SK-N-SH (cell line): ENCODE measurements around the gene DCLK1.

Experiments
- CTCF ChIP-seq: fragments of 200-600 bp; sonication (generic); IDR thresholded peaks from 2 replicates; pipeline ENCODE4 v1.6.1; 2017; ENCODE audit warnings: antibody characterized with exemption, mild to moderate bottlenecking, moderate library complexity
- GABPA ChIP-seq: IDR thresholded peaks from 2 replicates; pipeline ENCODE4 v1.4.0; 2012; ENCODE audit warnings: low read depth, mild to moderate bottlenecking
- GATA2 ChIP-seq: sonication (generic); formaldehyde crosslinking; IDR thresholded peaks from 2 replicates; pipeline ENCODE4 v1.5.0; 2020; ENCODE audit warnings: mild to moderate bottlenecking, missing genetic modification reagents
- JUND ChIP-seq: IDR thresholded peaks from 2 replicates; pipeline ENCODE4 v1.4.0; 2012
- MAX ChIP-seq: IDR thresholded peaks from 2 replicates; pipeline ENCODE4 v1.4.0; 2012; ENCODE audit warnings: low read depth
- NFIC ChIP-seq: IDR thresholded peaks from 2 replicates; pipeline ENCODE4 v1.4.0; 2012; ENCODE audit warnings: borderline replicate concordance
- REST ChIP-seq: IDR thresholded peaks from 2 replicates; pipeline ENCODE4 v1.6.1; 2012; ENCODE audit warnings: mild to moderate bottlenecking, low read depth, low read length, moderate library complexity
- USF1 ChIP-seq: IDR thresholded peaks from 2 replicates; pipeline ENCODE4 v1.4.0; 2012; ENCODE audit warnings: low read depth, borderline replicate concordance
- USF2 ChIP-seq: fragments of 150-350 bp; IDR thresholded peaks from 2 replicates; pipeline ENCODE4 v1.6.1; 2017; ENCODE audit warnings: antibody characterized with exemption, low read length, low read depth, borderline replicate concordance
- YY1 ChIP-seq: IDR thresholded peaks from 2 replicates; pipeline ENCODE4 v1.4.0; 2012; ENCODE audit warnings: low read depth, mild to moderate bottlenecking
- ZBTB33 ChIP-seq: IDR thresholded peaks from 2 replicates; pipeline ENCODE4 v1.4.0; 2012; ENCODE audit warnings: low read depth, borderline replicate concordance

- TF ChIP-seq CTCF (no peak), JUND (no peak), USF2 (no peak), USF1 (no peak), YY1 (no peak), REST (no peak), NFIC (no peak), GATA2 (no peak), MAX (no peak), GABPA (no peak), ZBTB33 (no peak)
Measured at GRCh38 chr13:36088463-36088862, 42.7 kb downstream of the DCLK1 start.
